HFFc6 (cell line): ENCODE results near the gene GIT2. TPM values are rescaled to one million over a fixed set of nuclear protein-coding genes. Genes with fewer than 3 reads are reported as not detected.

Source experiments
- DNase-seq: peaks from one replicate; pipeline ENCODE4 v3.0.0-alpha.2; 2018
- H3K27ac Mint-ChIP-seq: 2 replicates; pipeline ENCODE4 v1.8.0; 2020; ENCODE audit warnings: mild to moderate bottlenecking, mixed read lengths
- H3K27me3 Mint-ChIP-seq: 2 replicates; pipeline ENCODE4 v1.8.0; 2021; ENCODE audit warnings: mild to moderate bottlenecking, moderate library complexity, mixed read lengths; ENCODE audit not compliant: insufficient read depth
- H3K36me3 Mint-ChIP-seq: 2 replicates; pipeline ENCODE4 v1.8.0; 2021; ENCODE audit warnings: low read depth, mixed read lengths
- H3K4me1 Mint-ChIP-seq: 2 replicates; pipeline ENCODE4 v1.8.0; 2020; ENCODE audit warnings: low read depth, mixed read lengths
- H3K4me3 Mint-ChIP-seq: 2 replicates; pipeline ENCODE4 v1.8.0; 2020; ENCODE audit warnings: mild to moderate bottlenecking, moderate library complexity, mixed read lengths
- H3K9me3 Mint-ChIP-seq: 2 replicates; pipeline ENCODE4 v1.8.0; 2020; ENCODE audit warnings: mild to moderate bottlenecking, mixed read lengths
- CTCF ChIP-seq: fragments of 200-600 bp; sonication (generic); IDR thresholded peaks from 2 replicates; pipeline ENCODE4 v1.5.0; 2021; ENCODE audit warnings: antibody characterized with exemption, mild to moderate bottlenecking
- total RNA-seq, 6 experiments: library from RNA; stranded (reverse); fragmentation: NEBNext Ultra II Directional; extraction: Animal tissue kit (Norgen Biotek cat#: 25700); gene quantifications; 2 replicates in 1 of 6; 3 replicates in 5 of 6; pipeline ENCODE4 v1.2.3, GENCODE V29; 2021

Gene GIT2
- total RNA-seq, 6 experiments from 2014 or later = 56.9 to 68.8 (median 64.9) TPM

- H3K4me3 Mint-ChIP-seq = no peak overlapping the region
- peaks cover 1% of the 10 kb centered on the region for H3K27me3 Mint-ChIP-seq
Measured at GRCh38 chr12:110035534-110036104, 39.5 kb upstream of the GIT2 start.

GRCh38 chr12:110033888-110034287, 37.7 kb upstream of the GIT2 start:
- no peak for DNase-seq
- Mint-ChIP-seq H3K27ac (0 out of 2 replicates have a peak overlapping the region, but pooled peaks have one; percentile 55), H3K9me3 (no peaks in the 10 kb centered on the region), H3K36me3 (peaks cover 71% of the 10 kb centered on the region), H3K4me3 (no peak overlapping the region), H3K27me3 (peaks cover 1% of the 10 kb centered on the region; the same call in 1 of the 2 replicates), H3K4me1 (peaks cover 31% of the 10 kb centered on the region)
- no peak for TF ChIP-seq CTCF

More at GRCh38 chr12:110035534-110036104, 39.5 kb upstream of the GIT2 start:
- H3K27ac Mint-ChIP-seq = peak overlapping the region; percentile 46; the same call in 1 of the 2 replicates
- peaks cover 42% of the 10 kb centered on the region for H3K4me1 Mint-ChIP-seq
- no peaks in the 10 kb centered on the region for H3K9me3 Mint-ChIP-seq
- DNase-seq = no peak
- no peak for TF ChIP-seq CTCF
- H3K36me3 Mint-ChIP-seq = peaks cover 69% of the 10 kb centered on the region

GRCh38 chr12:110029290-110029815, 33.2 kb upstream of the GIT2 start:
- H3K4me1 Mint-ChIP-seq = peaks cover 42% of the 10 kb centered on the region
- peak overlapping the region; percentile 29; the same call in 1 of the 2 replicates for H3K27ac Mint-ChIP-seq
- peaks cover 2% of the 10 kb centered on the region for H3K27me3 Mint-ChIP-seq
- DNase-seq = no peak
- peaks cover 51% of the 10 kb centered on the region for H3K36me3 Mint-ChIP-seq
- H3K9me3 Mint-ChIP-seq = no peaks in the 10 kb centered on the region
- TF ChIP-seq CTCF = no peak
- H3K4me3 Mint-ChIP-seq = no peak overlapping the region

GRCh38 chr12:110028323-110028722, 32.2 kb upstream of the GIT2 start:
- no peak for TF ChIP-seq CTCF
- Mint-ChIP-seq H3K9me3 (no peaks in the 10 kb centered on the region), H3K36me3 (peaks cover 49% of the 10 kb centered on the region), H3K27ac (peak overlapping the region; percentile 42; the same call in 1 of the 2 replicates), H3K4me1 (peaks cover 52% of the 10 kb centered on the region), H3K4me3 (no peak overlapping the region), H3K27me3 (peaks cover 2% of the 10 kb centered on the region; the same call in 1 of the 2 replicates)
- DNase-seq = no peak

- peak overlapping the region; percentile 89 for H3K27ac Mint-ChIP-seq
- peaks cover 60% of the 10 kb centered on the region for H3K36me3 Mint-ChIP-seq
- H3K4me1 Mint-ChIP-seq = peaks cover 72% of the 10 kb centered on the region
- DNase-seq = no peak
- peaks cover 2% of the 10 kb centered on the region; the same call in 1 of the 2 replicates for H3K27me3 Mint-ChIP-seq
- H3K9me3 Mint-ChIP-seq = no peaks in the 10 kb centered on the region
- H3K4me3 Mint-ChIP-seq = peak overlapping the region; percentile 65
- TF ChIP-seq CTCF = no peak
Measured at GRCh38 chr12:110024051-110024450, 27.9 kb upstream of the GIT2 start.
